Neural progenitor cell (in vitro differentiated cells): ENCODE data around the gene TCP10L. TPM values are rescaled to one million over a fixed set of nuclear protein-coding genes. Genes with fewer than 3 reads are reported as not detected.

Experiments used
- DNase-seq: peaks from one replicate; pipeline ENCODE4 v3.0.0-alpha.2; 2016; ENCODE audit warnings: low spot score
- H2AFZ ChIP-seq: fragments of 200-600 bp; sonication (generic); replicated peaks from 2 replicates; pipeline ENCODE4 v1.6.1; 2016; ENCODE audit warnings: antibody characterized with exemption
- H3F3A ChIP-seq: fragments of 200-600 bp; sonication (generic); 2 replicates; pipeline ENCODE4 v1.6.1; 2016; ENCODE audit warnings: antibody characterized with exemption, low read depth
- H3K27ac ChIP-seq: fragments of 200-600 bp; sonication (generic); 2 replicates; pipeline ENCODE4 v1.5.1; 2016; ENCODE audit warnings: mild to moderate bottlenecking
- H3K27me3 ChIP-seq: fragments of 200-600 bp; sonication (generic); 2 replicates; pipeline ENCODE4 v1.6.1; 2016; ENCODE audit warnings: mild to moderate bottlenecking, moderate library complexity
- H3K36me3 ChIP-seq: fragments of 200-600 bp; sonication (generic); 2 replicates; pipeline ENCODE4 v1.5.1; 2016
- H3K4me1 ChIP-seq: fragments of 200-600 bp; sonication (generic); 2 replicates; pipeline ENCODE4 v1.6.1; 2016; ENCODE audit warnings: mixed run types
- H3K4me2 ChIP-seq: fragments of 200-600 bp; sonication (generic); 2 replicates; pipeline ENCODE4 v1.6.1; 2016
- H3K4me3 ChIP-seq: fragments of 200-600 bp; sonication (generic); 2 replicates; pipeline ENCODE4 v1.5.1; 2016
- H3K79me2 ChIP-seq: fragments of 200-600 bp; sonication (generic); 2 replicates; pipeline ENCODE4 v1.6.1; 2016; ENCODE audit warnings: low read depth
- H3K9ac ChIP-seq: fragments of 200-600 bp; sonication (generic); 2 replicates; pipeline ENCODE4 v1.6.1; 2016
- H3K9me3 ChIP-seq: fragments of 200-600 bp; sonication (generic); 2 replicates; pipeline ENCODE4 v1.5.1; 2016; ENCODE audit warnings: low read depth
- H4K20me1 ChIP-seq: fragments of 200-600 bp; sonication (generic); 2 replicates; pipeline ENCODE4 v1.6.1; 2016; ENCODE audit warnings: low read depth
- H3K27ac Mint-ChIP-seq: 3 replicates; pipeline ENCODE4 v1.8.0; 2021; ENCODE audit warnings: mixed read lengths
- H3K27me3 Mint-ChIP-seq: 2 replicates; pipeline ENCODE4 v1.8.0; 2022; ENCODE audit warnings: low read depth, mild to moderate bottlenecking, inconsistent platforms, moderate library complexity, mixed read lengths; ENCODE audit not compliant: insufficient read depth
- H3K36me3 Mint-ChIP-seq: 3 replicates; pipeline ENCODE4 v1.8.0; 2021; ENCODE audit warnings: mixed read lengths
- H3K4me1 Mint-ChIP-seq: 3 replicates; pipeline ENCODE4 v1.8.0; 2021; ENCODE audit warnings: mixed read lengths
- H3K4me3 Mint-ChIP-seq: 3 replicates; pipeline ENCODE4 v1.8.0; 2021; ENCODE audit warnings: mild to moderate bottlenecking, moderate library complexity, mixed read lengths
- H3K9me3 Mint-ChIP-seq: 3 replicates; pipeline ENCODE4 v1.8.0; 2020; ENCODE audit warnings: mixed read lengths
- CTCF ChIP-seq: fragments of 200-600 bp; sonication (generic); IDR thresholded peaks from 2 replicates; pipeline ENCODE4 v1.5.1; 2017; ENCODE audit warnings: antibody characterized with exemption, mild to moderate bottlenecking
- EZH2 ChIP-seq: fragments of 200-600 bp; sonication (generic); IDR thresholded peaks from 2 replicates; pipeline ENCODE4 v1.6.1; 2017; ENCODE audit warnings: antibody characterized with exemption, mild to moderate bottlenecking, moderate library complexity
- EZH2phosphoT487 ChIP-seq: fragments of 200-600 bp; sonication (generic); IDR thresholded peaks from 2 replicates; pipeline ENCODE4 v1.6.1; 2017; ENCODE audit warnings: antibody characterized with exemption
- total RNA-seq: library from RNA; depleted of rRNA; stranded (reverse); fragments of >200 nt; gene quantifications from 2 replicates; pipeline ENCODE4 v1.2.3, GENCODE V29; 2015; ENCODE audit warnings: low replicate concordance

The TCP10L gene
- total RNA-seq, 1 donor from 2014 or later: 3.7 TPM

GRCh38 chr21:32587120-32587519 lies 1.8 kb upstream of the TCP10L start:
- DNase-seq: no peak
- no peak overlapping the region for H3K4me3 Mint-ChIP-seq
- no peaks in the 10 kb centered on the region for H3K9me3 Mint-ChIP-seq
- H3K27me3 Mint-ChIP-seq: peaks cover 3% of the 10 kb centered on the region
- TF ChIP-seq EZH2 (no peak), CTCF (no peak), EZH2phosphoT487 (no peak)
- Histone ChIP-seq H3K4me1 (no peaks in the 10 kb centered on the region), H3K36me3 (no peaks in the 10 kb centered on the region), H3K4me3 (no peak overlapping the region), H3K79me2 (no peaks in the 10 kb centered on the region), H3F3A (no peaks in the 10 kb centered on the region), H3K27ac (no peak overlapping the region), H3K27me3 (no peaks in the 10 kb centered on the region), H3K9me3 (no peaks in the 10 kb centered on the region), H3K4me2 (no peak overlapping the region), H4K20me1 (no peaks in the 10 kb centered on the region), H3K9ac (no peak overlapping the region), H2AFZ (no peak overlapping the region)
- no peak overlapping the region for H3K27ac Mint-ChIP-seq
- H3K4me1 Mint-ChIP-seq: no peaks in the 10 kb centered on the region
- no peaks in the 10 kb centered on the region for H3K36me3 Mint-ChIP-seq

GRCh38 chr21:32585970-32586369 lies 647 bp upstream of the TCP10L start:
- Histone ChIP-seq H3K4me1 (no peaks in the 10 kb centered on the region), H3K79me2 (no peaks in the 10 kb centered on the region), H3K9ac (no peak overlapping the region), H2AFZ (no peak overlapping the region), H3K4me3 (no peak overlapping the region), H3F3A (no peaks in the 10 kb centered on the region), H4K20me1 (no peaks in the 10 kb centered on the region), H3K27me3 (no peaks in the 10 kb centered on the region), H3K36me3 (no peaks in the 10 kb centered on the region), H3K9me3 (no peaks in the 10 kb centered on the region), H3K27ac (no peak overlapping the region), H3K4me2 (no peak overlapping the region)
- no peak overlapping the region for H3K27ac Mint-ChIP-seq
- no peaks in the 10 kb centered on the region for H3K9me3 Mint-ChIP-seq
- peaks cover 3% of the 10 kb centered on the region for H3K27me3 Mint-ChIP-seq
- H3K4me1 Mint-ChIP-seq: no peaks in the 10 kb centered on the region
- H3K4me3 Mint-ChIP-seq: no peak overlapping the region
- no peak for DNase-seq
- H3K36me3 Mint-ChIP-seq: no peaks in the 10 kb centered on the region
- TF ChIP-seq EZH2 (no peak), CTCF (no peak), EZH2phosphoT487 (no peak)

- no peak for TF ChIP-seq EZH2phosphoT487
- no peak for TF ChIP-seq EZH2
- Histone ChIP-seq H3K27ac (no peak overlapping the region), H3K4me1 (no peaks in the 10 kb centered on the region), H4K20me1 (no peaks in the 10 kb centered on the region), H3K4me2 (no peak overlapping the region), H3K36me3 (no peaks in the 10 kb centered on the region), H3K4me3 (no peak overlapping the region), H2AFZ (no peak overlapping the region), H3F3A (no peaks in the 10 kb centered on the region), H3K79me2 (no peaks in the 10 kb centered on the region), H3K9ac (no peak overlapping the region), H3K9me3 (no peaks in the 10 kb centered on the region), H3K27me3 (no peaks in the 10 kb centered on the region)
- Mint-ChIP-seq H3K4me1 (peaks cover 5% of the 10 kb centered on the region), H3K36me3 (no peaks in the 10 kb centered on the region), H3K27me3 (peaks cover 3% of the 10 kb centered on the region), H3K4me3 (no peak overlapping the region), H3K27ac (no peak overlapping the region), H3K9me3 (no peaks in the 10 kb centered on the region)
- DNase-seq: no peak
Measured at GRCh38 chr21:32584472-32584871, 851 bp downstream of the TCP10L start.

GRCh38 chr21:32581732-32582131 lies 3.6 kb downstream of the TCP10L start:
- TF ChIP-seq EZH2phosphoT487 (no peak), EZH2 (no peak)

More at GRCh38 chr21:32581732-32582131, 3.6 kb downstream of the TCP10L start:
- Histone ChIP-seq H2AFZ (no peak overlapping the region), H3K4me1 (no peaks in the 10 kb centered on the region), H3K9ac (no peak overlapping the region), H4K20me1 (no peaks in the 10 kb centered on the region), H3K27ac (no peak overlapping the region), H3K9me3 (no peaks in the 10 kb centered on the region), H3K79me2 (no peaks in the 10 kb centered on the region), H3K4me3 (no peak overlapping the region), H3K27me3 (peaks cover 4% of the 10 kb centered on the region), H3K4me2 (no peak overlapping the region), H3F3A (no peaks in the 10 kb centered on the region), H3K36me3 (no peaks in the 10 kb centered on the region)
- Mint-ChIP-seq H3K9me3 (no peaks in the 10 kb centered on the region), H3K27me3 (peaks cover 3% of the 10 kb centered on the region), H3K27ac (no peak overlapping the region), H3K4me1 (peaks cover 6% of the 10 kb centered on the region), H3K36me3 (no peaks in the 10 kb centered on the region), H3K4me3 (no peak overlapping the region)
- no peak for DNase-seq
